Mononuclear cell (primary cell): ENCODE results near the gene NEK7. TPM values are rescaled to one million over a fixed set of nuclear protein-coding genes. Genes with fewer than 3 reads are reported as not detected.

ENCODE experiments used
- H3K27me3 ChIP-seq: 2 replicates; pipeline ENCODE4 v1.6.0; 2011; ENCODE audit warnings: low read length, control low read depth; ENCODE audit not compliant: insufficient read depth
- H3K4me1 ChIP-seq: 2 replicates; pipeline ENCODE4 v1.5.1; 2011; ENCODE audit warnings: mild to moderate bottlenecking, low read length, control low read depth; ENCODE audit not compliant: insufficient read depth
- H3K4me3 ChIP-seq: 2 replicates; pipeline ENCODE4 v1.5.1; 2011; ENCODE audit warnings: mild to moderate bottlenecking, low read length, moderate library complexity
- H3K9me3 ChIP-seq: 2 replicates; pipeline ENCODE4 v1.5.1; 2011; ENCODE audit warnings: low read depth, mild to moderate bottlenecking, control low read depth, low read length
- total RNA-seq: library from RNA; depleted of rRNA; stranded (reverse); fragments of >200 nt; gene quantifications from one replicate; pipeline ENCODE4 v1.2.3, GENCODE V29; 2012

The NEK7 gene
- total RNA-seq, 1 donor = 29.6 TPM

- Histone ChIP-seq H3K4me1 (no peaks in the 10 kb centered on the region), H3K4me3 (no peak overlapping the region), H3K27me3 (no peaks in the 10 kb centered on the region), H3K9me3 (no peaks in the 10 kb centered on the region)
Observed at GRCh38 chr1:198263186-198263585, 106.4 kb downstream of the NEK7 start.

GRCh38 chr1:198264282-198264681 is 107.5 kb downstream of the NEK7 start:
- H3K27me3 ChIP-seq = no peaks in the 10 kb centered on the region
- no peaks in the 10 kb centered on the region for H3K9me3 ChIP-seq
- H3K4me3 ChIP-seq = no peak overlapping the region
- no peaks in the 10 kb centered on the region for H3K4me1 ChIP-seq

- Histone ChIP-seq H3K27me3 (no peaks in the 10 kb centered on the region), H3K4me3 (no peak overlapping the region), H3K4me1 (no peaks in the 10 kb centered on the region), H3K9me3 (no peaks in the 10 kb centered on the region)
Observed at GRCh38 chr1:198265073-198265661, 108.4 kb downstream of the NEK7 start.

GRCh38 chr1:198267056-198267455 is 110.3 kb downstream of the NEK7 start:
- Histone ChIP-seq H3K9me3 (no peaks in the 10 kb centered on the region), H3K4me1 (no peaks in the 10 kb centered on the region), H3K4me3 (no peak overlapping the region), H3K27me3 (no peaks in the 10 kb centered on the region)

- H3K4me3 ChIP-seq = no peak overlapping the region
- no peaks in the 10 kb centered on the region for H3K9me3 ChIP-seq
- H3K4me1 ChIP-seq = no peaks in the 10 kb centered on the region
- no peaks in the 10 kb centered on the region for H3K27me3 ChIP-seq
Observed at GRCh38 chr1:198267921-198268320, 111.1 kb downstream of the NEK7 start.

GRCh38 chr1:198268784-198269645 is 112.2 kb downstream of the NEK7 start:
- H3K27me3 ChIP-seq = no peaks in the 10 kb centered on the region
- no peaks in the 10 kb centered on the region for H3K4me1 ChIP-seq
- no peaks in the 10 kb centered on the region for H3K9me3 ChIP-seq
- H3K4me3 ChIP-seq = no peak overlapping the region

GRCh38 chr1:198269646-198269940 is 112.8 kb downstream of the NEK7 start:
- no peaks in the 10 kb centered on the region for H3K9me3 ChIP-seq
- no peaks in the 10 kb centered on the region for H3K4me1 ChIP-seq
- H3K4me3 ChIP-seq = no peak overlapping the region
- no peaks in the 10 kb centered on the region for H3K27me3 ChIP-seq

GRCh38 chr1:198270273-198270828 is 113.6 kb downstream of the NEK7 start:
- Histone ChIP-seq H3K4me1 (no peaks in the 10 kb centered on the region), H3K27me3 (no peaks in the 10 kb centered on the region), H3K9me3 (no peaks in the 10 kb centered on the region), H3K4me3 (no peak overlapping the region)

- Histone ChIP-seq H3K27me3 (no peaks in the 10 kb centered on the region), H3K4me3 (no peak overlapping the region), H3K9me3 (no peaks in the 10 kb centered on the region), H3K4me1 (no peaks in the 10 kb centered on the region)
Observed at GRCh38 chr1:198271467-198271866, 114.7 kb downstream of the NEK7 start.

GRCh38 chr1:198272492-198272891 is 115.7 kb downstream of the NEK7 start:
- no peak overlapping the region for H3K4me3 ChIP-seq
- H3K4me1 ChIP-seq = no peaks in the 10 kb centered on the region
- no peaks in the 10 kb centered on the region for H3K27me3 ChIP-seq
- H3K9me3 ChIP-seq = no peaks in the 10 kb centered on the region

- no peaks in the 10 kb centered on the region for H3K4me1 ChIP-seq
- H3K4me3 ChIP-seq = no peak overlapping the region
- H3K27me3 ChIP-seq = no peaks in the 10 kb centered on the region
- H3K9me3 ChIP-seq = no peaks in the 10 kb centered on the region
Observed at GRCh38 chr1:198273748-198274295, 117.0 kb downstream of the NEK7 start.

- Histone ChIP-seq H3K4me1 (no peaks in the 10 kb centered on the region), H3K4me3 (no peak overlapping the region), H3K9me3 (no peaks in the 10 kb centered on the region), H3K27me3 (no peaks in the 10 kb centered on the region)
Observed at GRCh38 chr1:198275597-198275996, 118.8 kb downstream of the NEK7 start.

- Histone ChIP-seq H3K4me3 (no peak overlapping the region), H3K4me1 (no peaks in the 10 kb centered on the region), H3K9me3 (no peaks in the 10 kb centered on the region), H3K27me3 (no peaks in the 10 kb centered on the region)
Observed at GRCh38 chr1:198276241-198276640, 119.4 kb downstream of the NEK7 start.

- no peaks in the 10 kb centered on the region for H3K4me1 ChIP-seq
- no peaks in the 10 kb centered on the region for H3K27me3 ChIP-seq
- no peak overlapping the region for H3K4me3 ChIP-seq
- H3K9me3 ChIP-seq = no peaks in the 10 kb centered on the region
Observed at GRCh38 chr1:198278943-198279342, 122.1 kb downstream of the NEK7 start.

- H3K27me3 ChIP-seq = no peaks in the 10 kb centered on the region
- H3K4me1 ChIP-seq = no peaks in the 10 kb centered on the region
- no peaks in the 10 kb centered on the region for H3K9me3 ChIP-seq
- H3K4me3 ChIP-seq = no peak overlapping the region
Observed at GRCh38 chr1:198280080-198280479, 123.3 kb downstream of the NEK7 start.
